ENCODE measurements around the gene MYOZ2.

MYOZ2 gene

GRCh38 chr4:119227690-119228089 lies 92.1 kb downstream of the MYOZ2 start:
- no peaks in the 10 kb centered on the region for H3K4me1 ChIP-seq (ENCODE audit: insufficient read depth, low read length)
- no peaks in the 10 kb centered on the region for H3K36me3 ChIP-seq (ENCODE audit: insufficient read depth, low read length)
- no peak overlapping the region for H3K9ac ChIP-seq (ENCODE audit: low read depth, low read length)
- no peaks in the 10 kb centered on the region for H3K9me3 ChIP-seq (ENCODE audit: control insufficient read depth, insufficient read depth, low read length)

GRCh38 chr4:119228406-119228805 lies 92.8 kb downstream of the MYOZ2 start:
- Histone ChIP-seq H3K9me3 (ENCODE audit: control insufficient read depth, insufficient read depth, low read length) (no peaks in the 10 kb centered on the region), H3K4me1 (ENCODE audit: insufficient read depth, low read length) (no peaks in the 10 kb centered on the region), H3K36me3 (ENCODE audit: insufficient read depth, low read length) (no peaks in the 10 kb centered on the region), H3K9ac (ENCODE audit: low read depth, low read length) (no peak overlapping the region)

- Histone ChIP-seq H3K9ac (ENCODE audit: low read depth, low read length) (no peak overlapping the region), H3K36me3 (ENCODE audit: insufficient read depth, low read length) (no peaks in the 10 kb centered on the region), H3K9me3 (ENCODE audit: control insufficient read depth, insufficient read depth, low read length) (no peaks in the 10 kb centered on the region), H3K4me1 (ENCODE audit: insufficient read depth, low read length) (no peaks in the 10 kb centered on the region)
Measured at GRCh38 chr4:119229908-119230687, 94.5 kb downstream of the MYOZ2 start.

- H3K9me3 ChIP-seq (ENCODE audit: control insufficient read depth, insufficient read depth, low read length), result no peaks in the 10 kb centered on the region
- no peaks in the 10 kb centered on the region for H3K4me1 ChIP-seq (ENCODE audit: insufficient read depth, low read length)
- H3K36me3 ChIP-seq (ENCODE audit: insufficient read depth, low read length), result 0 out of 2 replicates have a peak, but pooled peaks cover 3% of the 10 kb centered on the region
- no peak overlapping the region for H3K9ac ChIP-seq (ENCODE audit: low read depth, low read length)
Measured at GRCh38 chr4:119231491-119231890, 95.9 kb downstream of the MYOZ2 start.

GRCh38 chr4:119232286-119232685 lies 96.7 kb downstream of the MYOZ2 start:
- Histone ChIP-seq H3K9ac (ENCODE audit: low read depth, low read length) (no peak overlapping the region), H3K4me1 (ENCODE audit: insufficient read depth, low read length) (no peaks in the 10 kb centered on the region), H3K36me3 (ENCODE audit: insufficient read depth, low read length) (0 out of 2 replicates have a peak, but pooled peaks cover 4% of the 10 kb centered on the region), H3K9me3 (ENCODE audit: control insufficient read depth, insufficient read depth, low read length) (no peaks in the 10 kb centered on the region)

- no peak overlapping the region for H3K9ac ChIP-seq (ENCODE audit: low read depth, low read length)
- 0 out of 2 replicates have a peak, but pooled peaks cover 6% of the 10 kb centered on the region for H3K4me1 ChIP-seq (ENCODE audit: insufficient read depth, low read length)
- 0 out of 2 replicates have a peak, but pooled peaks cover 4% of the 10 kb centered on the region for H3K36me3 ChIP-seq (ENCODE audit: insufficient read depth, low read length)
- H3K9me3 ChIP-seq (ENCODE audit: control insufficient read depth, insufficient read depth, low read length), result no peaks in the 10 kb centered on the region
Measured at GRCh38 chr4:119233191-119233590, 97.6 kb downstream of the MYOZ2 start.

- 0 out of 2 replicates have a peak, but pooled peaks cover 6% of the 10 kb centered on the region for H3K4me1 ChIP-seq (ENCODE audit: insufficient read depth, low read length)
- H3K36me3 ChIP-seq (ENCODE audit: insufficient read depth, low read length), result 0 out of 2 replicates have a peak, but pooled peaks cover 4% of the 10 kb centered on the region
- no peak overlapping the region for H3K9ac ChIP-seq (ENCODE audit: low read depth, low read length)
- no peaks in the 10 kb centered on the region for H3K9me3 ChIP-seq (ENCODE audit: control insufficient read depth, insufficient read depth, low read length)
Measured at GRCh38 chr4:119233750-119234149, 98.1 kb downstream of the MYOZ2 start.

- Histone ChIP-seq H3K9ac (ENCODE audit: low read depth, low read length) (no peak overlapping the region), H3K36me3 (ENCODE audit: insufficient read depth, low read length) (0 out of 2 replicates have a peak, but pooled peaks cover 4% of the 10 kb centered on the region), H3K9me3 (ENCODE audit: control insufficient read depth, insufficient read depth, low read length) (no peaks in the 10 kb centered on the region), H3K4me1 (ENCODE audit: insufficient read depth, low read length) (peaks cover 9% of the 10 kb centered on the region)
Measured at GRCh38 chr4:119237201-119237600, 101.6 kb downstream of the MYOZ2 start.
